GM21723 (cell line): ENCODE results near the gene HOATZ.

Experiments
- ATAC-seq: cut with Tn5 transposase; IDR thresholded peaks from one replicate; pipeline ENCODE4 v1.9.1; 2021; ENCODE audit warnings: mild to moderate bottlenecking, moderate library complexity; ENCODE audit not compliant: unreplicated experiment

The HOATZ gene

DNA sequence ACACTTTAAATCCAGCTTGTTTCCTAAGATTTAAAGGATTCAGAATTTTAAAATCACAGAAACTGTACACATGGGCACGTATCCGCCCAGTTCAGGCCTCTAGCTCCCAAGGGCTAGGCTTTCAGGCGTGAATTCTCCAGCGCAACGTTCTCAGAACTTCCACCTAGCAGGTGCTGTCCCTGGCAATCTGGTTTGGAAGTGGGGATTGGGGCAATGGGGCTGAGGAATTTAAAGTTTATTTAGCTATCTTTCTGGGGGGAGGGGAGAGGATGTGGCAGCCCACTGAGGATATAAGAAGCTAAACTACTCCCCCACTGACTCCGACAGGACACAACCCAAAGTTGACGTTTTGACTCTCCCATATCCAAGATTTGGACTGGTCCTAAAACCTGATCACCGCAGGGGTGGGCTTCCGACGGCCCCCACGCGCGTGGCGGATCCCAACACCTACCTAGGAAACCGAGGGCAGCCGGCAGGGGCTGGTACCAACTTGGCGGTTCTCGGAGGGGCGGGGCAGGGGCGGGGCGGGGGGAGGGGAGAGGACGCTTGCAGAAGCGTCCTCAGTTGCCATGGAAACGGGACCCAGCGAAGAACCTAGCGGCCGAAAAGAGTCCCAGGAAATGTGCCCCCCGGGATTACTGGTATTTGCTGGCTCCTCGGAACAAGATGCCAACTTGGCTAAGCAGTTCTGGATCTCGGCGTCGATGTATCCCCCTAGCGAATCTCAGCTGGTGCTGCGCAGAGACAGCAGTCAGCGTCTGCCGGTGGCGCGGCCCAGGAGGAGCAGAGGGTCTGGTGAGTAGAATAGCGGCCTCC lies at the start of gene HOATZ:
Gene HOATZ (plus strand): TSS at position 563 of the 816 bp plus-strand sequence. CDS start 7 bp downstream, at position 570.
- no peak for ATAC-seq

DNA sequence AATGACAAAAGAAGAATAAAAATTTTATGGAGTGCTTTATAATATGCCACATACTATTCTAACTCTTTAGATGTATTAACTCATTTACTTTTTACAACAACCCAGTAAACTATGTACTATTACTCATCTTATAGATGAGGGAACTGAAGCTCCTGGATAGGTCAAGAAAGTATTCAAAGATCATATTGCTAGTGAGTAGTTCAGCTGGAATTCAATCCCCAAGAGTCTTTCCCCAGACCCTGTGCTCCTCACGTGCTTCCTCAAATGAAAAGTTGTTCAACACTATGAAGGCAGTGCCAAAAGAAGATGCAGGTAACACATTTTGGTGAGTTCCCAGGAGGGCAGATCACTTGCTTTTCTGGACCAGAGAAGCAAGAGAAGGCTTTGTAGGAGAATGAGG lies 49.2 kb upstream of the HOATZ start:
- ATAC-seq = no peak

- ATAC-seq = no peak
Measured at GRCh38 chr11:111466615-111467014, 48.0 kb upstream of the HOATZ start.

- ATAC-seq = no peak
Measured at GRCh38 chr11:111469200-111469599, 45.4 kb upstream of the HOATZ start.

DNA sequence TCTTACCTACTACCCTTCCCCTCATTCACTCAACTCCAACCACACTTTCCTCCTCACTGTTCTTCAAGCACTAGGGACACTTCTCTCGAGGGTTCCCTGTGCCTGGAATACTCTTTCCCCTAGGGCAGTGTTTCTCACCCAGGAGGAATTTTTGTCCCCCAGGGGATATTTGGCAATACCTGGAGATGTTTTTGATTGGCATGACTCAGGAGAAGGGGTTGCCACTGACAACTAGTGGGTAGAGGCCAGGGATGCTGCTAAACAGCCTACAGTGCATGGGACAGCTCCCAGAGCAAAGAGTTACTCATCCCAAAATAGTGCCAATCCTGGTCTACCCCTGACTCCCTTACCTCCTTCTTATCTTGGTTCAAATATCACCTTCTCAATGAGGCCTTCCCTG lies 42.4 kb upstream of the HOATZ start:
- no peak for ATAC-seq

- no peak for ATAC-seq
Measured at GRCh38 chr11:111474432-111474831, 40.1 kb upstream of the HOATZ start.

- ATAC-seq = no peak
Measured at GRCh38 chr11:111476366-111476765, 38.2 kb upstream of the HOATZ start.

- no peak for ATAC-seq
Measured at GRCh38 chr11:111476956-111477355, 37.6 kb upstream of the HOATZ start.

DNA sequence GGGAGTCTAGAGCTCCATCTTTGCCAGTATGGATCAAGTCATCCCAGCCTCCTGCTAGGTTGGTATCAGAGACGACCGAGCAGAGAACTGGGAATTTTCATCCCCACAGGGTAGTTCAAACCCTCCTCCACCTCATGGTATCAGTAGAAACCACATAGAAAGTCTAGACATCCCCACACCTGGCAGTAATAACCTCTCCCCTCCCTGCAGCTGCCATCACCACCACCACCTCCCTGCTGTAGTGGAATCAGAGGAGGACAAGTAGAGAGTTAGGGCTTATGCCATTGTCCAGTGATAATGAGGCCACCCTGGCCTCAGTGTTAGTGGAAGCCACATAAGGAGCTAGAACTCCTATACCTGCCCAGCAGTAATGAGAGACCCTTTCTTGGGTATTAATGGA lies 36.7 kb upstream of the HOATZ start:
- no peak for ATAC-seq

GRCh38 chr11:111479666-111480065 lies 34.9 kb upstream of the HOATZ start:
- no peak for ATAC-seq

DNA sequence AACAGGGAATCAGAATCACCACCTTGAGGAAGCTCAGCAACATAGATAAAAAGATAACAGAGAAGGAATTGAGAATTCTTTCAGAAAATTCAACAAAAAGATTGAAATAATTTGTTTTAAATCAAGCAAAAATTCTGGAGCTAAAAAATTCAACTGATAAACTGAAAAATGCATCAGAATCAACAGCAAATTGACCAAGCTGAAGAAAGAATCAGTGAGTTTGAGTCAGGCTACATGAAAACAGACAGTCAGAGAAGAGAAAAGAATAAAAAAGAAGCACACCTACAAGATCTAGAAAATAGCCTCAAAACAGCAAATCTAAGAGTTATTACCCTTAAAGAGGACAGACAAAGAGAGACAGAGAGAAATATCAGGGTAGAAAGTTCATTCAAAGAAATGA lies 31.1 kb upstream of the HOATZ start:
- no peak for ATAC-seq

GRCh38 chr11:111490496-111490895 lies 24.1 kb upstream of the HOATZ start:
- ATAC-seq = no peak

DNA sequence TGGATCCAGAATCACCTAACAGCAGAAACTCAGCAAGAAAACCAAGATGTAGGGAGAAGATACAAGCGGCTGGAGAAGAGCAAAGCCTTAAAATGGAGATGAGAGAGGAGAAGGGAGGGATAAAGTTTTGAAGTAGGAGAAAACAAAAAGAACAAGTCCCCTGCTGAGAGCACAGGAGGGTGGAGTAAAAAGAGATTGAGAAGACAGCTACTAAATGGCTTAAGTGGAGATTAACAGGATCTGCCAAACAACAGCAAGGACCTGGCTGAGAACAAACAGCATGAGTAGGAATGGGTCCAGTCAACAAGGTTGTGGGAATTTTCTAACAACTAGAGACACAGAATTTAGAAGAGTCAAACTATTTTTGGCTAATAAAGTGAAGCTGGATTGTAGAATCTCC lies 20.5 kb upstream of the HOATZ start:
- no peak for ATAC-seq

DNA sequence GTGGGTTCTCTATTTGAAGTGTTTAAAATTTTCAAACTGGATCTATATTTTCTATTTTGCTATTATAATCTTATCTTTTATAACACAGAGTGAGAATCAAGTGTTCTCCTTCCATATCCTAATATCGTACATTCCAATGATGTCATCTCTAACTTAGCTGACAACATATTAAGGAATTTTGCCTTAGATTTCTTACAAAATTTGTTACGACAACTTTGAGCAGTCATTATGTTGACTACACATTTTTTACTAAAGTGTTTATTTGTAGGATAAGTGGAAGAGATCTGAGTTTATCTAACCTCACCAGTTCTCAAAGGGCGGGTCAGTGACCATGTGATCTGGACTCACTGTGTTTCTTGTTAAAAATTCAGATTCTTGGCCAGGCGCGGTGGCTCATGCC lies 15.1 kb upstream of the HOATZ start:
- ATAC-seq = no peak

- ATAC-seq = no peak
Measured at GRCh38 chr11:111500481-111500880, 14.1 kb upstream of the HOATZ start.

DNA sequence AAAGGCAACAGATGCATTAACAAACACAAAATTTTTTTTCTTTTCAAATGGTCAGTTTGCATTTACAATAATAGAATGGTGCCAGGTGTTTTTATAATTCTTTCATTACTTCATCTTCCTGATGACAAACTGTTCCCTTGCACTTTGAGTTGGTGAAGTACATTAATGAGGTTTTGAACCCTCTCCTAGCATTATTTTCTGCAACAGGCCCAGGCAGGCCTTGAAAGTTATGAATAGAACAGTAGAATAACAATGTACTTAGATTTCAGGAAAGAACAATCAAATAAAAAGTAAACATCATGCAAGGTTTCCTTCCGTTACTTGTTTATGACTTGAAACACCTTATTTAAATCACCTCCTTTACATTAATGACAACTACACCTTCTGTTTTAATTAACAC lies 12.0 kb upstream of the HOATZ start:
- no peak for ATAC-seq

- no peak for ATAC-seq
Measured at GRCh38 chr11:111510311-111510710, 4.3 kb upstream of the HOATZ start.

GRCh38 chr11:111512296-111513239 lies 2.0 kb upstream of the HOATZ start, which contains the start of gene BTG4:
Gene BTG4 (minus strand): TSS chr11:111512386. CDS start chr11:111498776, 13,610 bp downstream.
- no peak for ATAC-seq

DNA sequence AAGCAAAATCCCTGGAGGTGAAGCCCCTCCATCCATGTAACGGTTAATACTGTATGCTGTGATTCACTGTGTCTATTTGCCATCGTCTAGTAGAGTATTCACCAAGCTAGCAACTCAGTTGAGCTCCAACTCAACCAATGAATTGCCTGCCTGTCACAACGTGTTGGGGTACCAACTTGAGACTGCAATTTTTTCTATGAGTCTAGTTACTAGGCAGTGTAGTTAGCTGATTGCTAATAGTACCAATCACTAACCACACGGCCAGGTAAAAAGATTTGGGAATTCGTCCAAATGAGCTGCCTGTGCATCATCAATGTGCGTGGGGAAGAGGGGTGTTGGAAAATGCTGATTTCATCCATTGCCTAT lies 1.4 kb upstream of the HOATZ start:
- no peak for ATAC-seq

DNA sequence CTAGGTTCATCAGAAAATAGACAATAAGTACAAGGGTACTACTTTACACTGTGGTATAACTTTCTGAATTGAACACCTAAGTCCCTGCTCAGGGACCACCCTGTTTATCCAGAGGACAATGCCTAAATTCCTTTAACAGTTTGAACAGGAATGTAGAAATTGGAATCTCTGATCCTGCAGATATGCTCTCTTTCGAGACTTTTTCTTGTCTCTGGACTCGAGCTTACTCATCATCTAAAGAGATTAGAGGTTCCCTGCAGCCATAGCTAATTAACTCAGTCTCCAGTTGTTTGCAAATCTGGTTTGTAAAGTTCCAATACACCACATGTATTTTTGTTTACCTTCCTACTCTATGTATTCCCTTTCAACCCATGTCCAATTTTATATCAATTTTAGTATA lies 1.0 kb downstream of the HOATZ start:
- ATAC-seq = no peak

- ATAC-seq = no peak
Measured at GRCh38 chr11:111518668-111519067, 4.1 kb downstream of the HOATZ start.

DNA sequence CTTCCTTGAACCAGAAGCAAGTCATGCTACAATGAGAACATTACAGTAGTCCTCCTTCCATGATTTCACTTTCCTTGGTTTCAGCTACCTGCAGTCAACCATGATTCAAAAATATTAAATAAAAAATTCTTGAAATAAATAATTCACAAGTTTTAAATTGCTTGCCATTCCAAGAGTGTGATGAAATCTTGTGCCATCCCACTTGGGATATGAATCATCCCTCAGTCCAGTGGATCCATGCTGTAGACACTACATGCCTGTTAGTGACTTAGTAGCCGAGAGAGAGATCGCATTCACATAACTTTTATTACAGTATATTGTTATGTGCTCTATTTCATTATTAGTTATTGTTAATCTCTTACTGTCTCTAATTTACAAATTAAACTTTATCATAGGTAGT lies 6.0 kb downstream of the HOATZ start:
- no peak for ATAC-seq
